H1 (cell line): ENCODE measurements around the gene NR2C2.

Experiments
- CEBPB ChIP-seq: IDR thresholded peaks from 2 replicates; pipeline ENCODE4 v1.6.1; 2012; ENCODE audit warnings: low read depth, low read length
- CTCF ChIP-seq, 3 experiments: IDR thresholded peaks; 1 replicate in 2 of 3; 2 replicates in 1 of 3; pipeline versions ENCODE4 v1.5.1 to v1.6.1; 2011; ENCODE audit warnings: low read length in 3 of 3, mild to moderate bottlenecking in 3 of 3, inconsistent platforms in 2 of 3, low read depth in 1 of 3, moderate library complexity in 1 of 3; ENCODE audit not compliant: insufficient read depth in 1 of 3; ENCODE audit errors: control extremely low read depth in 1 of 3
- EP300 ChIP-seq, 2 experiments: IDR thresholded peaks; 1 replicate in 1 of 2; 2 replicates in 1 of 2; pipeline ENCODE4 v1.6.1; 2011 to 2012; ENCODE audit warnings: low read depth in 2 of 2, low read length in 2 of 2, mild to moderate bottlenecking in 2 of 2, borderline replicate concordance in 1 of 2, inconsistent platforms in 1 of 2, moderate library complexity in 1 of 2
- EZH2 ChIP-seq: fragments of 200-600 bp; sonication (generic); IDR thresholded peaks from 2 replicates; pipeline ENCODE4 v1.7.1; 2012; ENCODE audit warnings: low read depth, mild to moderate bottlenecking, moderate library complexity, low read length, inconsistent platforms; ENCODE audit not compliant: severe bottlenecking
- KDM5A ChIP-seq: fragments of 200-600 bp; IDR thresholded peaks from 2 replicates; pipeline ENCODE4 v1.7.1; 2012; ENCODE audit warnings: mild to moderate bottlenecking, low read length, inconsistent platforms, mixed read lengths
- MAX ChIP-seq: IDR thresholded peaks from 2 replicates; pipeline ENCODE4 v1.6.1; 2012; ENCODE audit warnings: inconsistent platforms
- POLR2A ChIP-seq, 2 experiments: IDR thresholded peaks; 1 replicate in 1 of 2; 2 replicates in 1 of 2; pipeline ENCODE4 v1.6.1; 2011; ENCODE audit warnings: low read depth in 2 of 2, low read length in 2 of 2, mild to moderate bottlenecking in 2 of 2; ENCODE audit errors: control extremely low read depth in 1 of 2
- POLR2AphosphoS5 ChIP-seq: IDR thresholded peaks from 2 replicates; pipeline ENCODE4 v1.6.1; 2011; ENCODE audit warnings: low read depth, low read length
- TEAD4 ChIP-seq: IDR thresholded peaks from 2 replicates; pipeline ENCODE4 v1.6.1; 2012; ENCODE audit warnings: low read depth, low read length, inconsistent platforms, mixed read lengths
- ZNF274 ChIP-seq: IDR thresholded peaks from 2 replicates; pipeline ENCODE4 v1.7.0; 2012; ENCODE audit warnings: low read length, borderline replicate concordance; ENCODE audit errors: extremely low read depth

GRCh38 chr3:14967285-14967684 lies 19.9 kb downstream of the NR2C2 start:
- TF ChIP-seq POLR2AphosphoS5: no peak
- no peak for TF ChIP-seq EP300 (IDR thresholded peaks at IDR 0.05; ENCODE audit: borderline replicate concordance in 1 of 2, low read depth in 2 of 2, low read length in 2 of 2)
- no peak for TF ChIP-seq TEAD4
- no peak for TF ChIP-seq CTCF (IDR thresholded peaks at IDR 0.05; ENCODE audit: control extremely low read depth in 1 of 3, insufficient read depth in 1 of 3, low read depth in 1 of 3, low read length in 3 of 3)
- TF ChIP-seq EZH2: no peak
- TF ChIP-seq KDM5A: no peak
- TF ChIP-seq POLR2A (IDR thresholded peaks at IDR 0.05; ENCODE audit: control extremely low read depth in 1 of 2, low read depth in 2 of 2, low read length in 2 of 2): no peak
- no peak for TF ChIP-seq ZNF274
- no peak for TF ChIP-seq CEBPB
- TF ChIP-seq MAX: no peak
